H1 (cell line): ENCODE measurements around the gene ZNF462. TPM values are rescaled to one million over a fixed set of nuclear protein-coding genes. Genes with fewer than 3 reads are reported as not detected.

Experiments used
- CTCF ChIA-PET: fragments of 300-600 bp; sonication (Branson Sonifier 250); formaldehyde crosslinking; loops from one replicate; lab custom pipeline; 2021; ENCODE audit not compliant: partially characterized antibody; lab: Charles Lee
- POLR2A ChIA-PET: fragments of 300-600 bp; sonication (Branson Sonifier 250); formaldehyde crosslinking; loops from one replicate; lab custom pipeline; 2021; ENCODE audit warnings: inconsistent platforms; ENCODE audit not compliant: partially characterized antibody; lab: Charles Lee
- DNase-seq, 2 experiments: peaks; one replicate each; pipeline versions ENCODE4 v3.0.0 to v3.0.0-alpha.2; 2010 to 2022; ENCODE audit warnings: low spot score in 2 of 2, low read depth in 1 of 2, mixed read lengths in 1 of 2
- FAIRE-seq: peaks from 2 replicates; lab custom pipeline; 2011; peaks lifted over from hg19 to GRCh38; lab: Jason Lieb, UNC
- H2AFZ ChIP-seq: 2 replicates; pipeline ENCODE4 v1.8.1; 2012; ENCODE audit warnings: low read length, inconsistent platforms
- H2AK5ac ChIP-seq: 2 replicates; pipeline ENCODE4 v1.6.1; 2013; ENCODE audit warnings: low read depth, low read length
- H2BK120ac ChIP-seq: replicated peaks from 2 replicates; pipeline ENCODE3; 2013; ENCODE audit warnings: low read depth, low read length, inconsistent platforms
- H2BK12ac ChIP-seq: 2 replicates; pipeline ENCODE4 v1.6.1; 2013; ENCODE audit warnings: low read depth, low read length
- H2BK15ac ChIP-seq: 2 replicates; pipeline ENCODE4 v1.6.1; 2013; ENCODE audit warnings: low read length
- H2BK20ac ChIP-seq: 2 replicates; pipeline ENCODE4 v1.6.1; 2013; ENCODE audit warnings: low read length
- H2BK5ac ChIP-seq: 2 replicates; pipeline ENCODE4 v1.6.1; 2013; ENCODE audit warnings: low read depth, low read length
- H3K14ac ChIP-seq: 2 replicates; pipeline ENCODE4 v1.6.1; 2013; ENCODE audit warnings: inconsistent platforms; ENCODE audit not compliant: insufficient read length
- H3K18ac ChIP-seq: 2 replicates; pipeline ENCODE4 v1.6.1; 2013; ENCODE audit warnings: low read length; ENCODE audit errors: extremely low read depth
- H3K23ac ChIP-seq: 2 replicates; pipeline ENCODE4 v1.6.1; 2013; ENCODE audit warnings: inconsistent platforms; ENCODE audit not compliant: insufficient read length
- H3K23me2 ChIP-seq: 2 replicates; pipeline ENCODE4 v1.6.1; 2013; ENCODE audit warnings: low read depth, low read length
- H3K27ac ChIP-seq: 2 replicates; pipeline ENCODE4 v1.6.1; 2011; ENCODE audit warnings: low read depth, low read length, inconsistent platforms
- H3K27me3 ChIP-seq, 4 experiments: replicated peaks in 1 of 4; 1 replicate in 1 of 4; 2 replicates in 3 of 4; pipeline versions ENCODE4 v1.6.1 to v1.8.1; 2011 to 2013; ENCODE audit warnings: low read length in 3 of 4, mild to moderate bottlenecking in 3 of 4, inconsistent platforms in 2 of 4, mixed read lengths in 2 of 4, moderate library complexity in 1 of 4; ENCODE audit not compliant: control insufficient read depth in 3 of 4, insufficient read depth in 3 of 4; ENCODE audit errors: extremely low read depth in 1 of 4
- H3K36me3 ChIP-seq, 4 experiments: 2 replicates each; pipeline versions ENCODE4 v1.6.1 to v1.8.1; 2011 to 2013; ENCODE audit warnings: mild to moderate bottlenecking in 4 of 4, low read length in 3 of 4, moderate library complexity in 2 of 4, control low read depth in 1 of 4, inconsistent platforms in 1 of 4; ENCODE audit not compliant: insufficient read depth in 4 of 4, control insufficient read depth in 2 of 4
- H3K4ac ChIP-seq: replicated peaks from 2 replicates; pipeline ENCODE3; 2013; ENCODE audit warnings: low read length, low read depth, mixed read lengths, inconsistent platforms; ENCODE audit not compliant: insufficient read length
- H3K4me1 ChIP-seq, 4 experiments: replicated peaks in 1 of 4; 1 replicate in 1 of 4; 2 replicates in 3 of 4; pipeline versions ENCODE4 v1.6.1 to v1.8.1; 2011 to 2013; ENCODE audit warnings: low read length in 3 of 4, inconsistent platforms in 2 of 4, mixed read lengths in 1 of 4; ENCODE audit not compliant: insufficient read depth in 4 of 4, control insufficient read depth in 3 of 4
- H3K4me2 ChIP-seq, 2 experiments: 2 replicates each; pipeline versions ENCODE4 v1.6.1 to v1.8.1; 2011 to 2013; ENCODE audit warnings: low read depth in 2 of 2, low read length in 2 of 2, control low read depth in 1 of 2, inconsistent platforms in 1 of 2, mild to moderate bottlenecking in 1 of 2; ENCODE audit not compliant: insufficient read depth in 1 of 2
- H3K4me3 ChIP-seq, 4 experiments: fragments of 200-600, 300-600 bp in 1 of 4; sonication (generic), shearing (Covaris generic), sonication (Bioruptor Twin) in 1 of 4; 2 replicates each; pipeline versions ENCODE4 v1.5.1 to v1.8.1; 2011 to 2016; ENCODE audit warnings: low read length in 4 of 4, low read depth in 3 of 4, control low read depth in 2 of 4, inconsistent platforms in 2 of 4, mild to moderate bottlenecking in 2 of 4, mixed read lengths in 1 of 4, moderate library complexity in 1 of 4; ENCODE audit not compliant: insufficient read depth in 2 of 4; ENCODE audit errors: extremely low read depth in 1 of 4
- H3K56ac ChIP-seq: replicated peaks from 2 replicates; pipeline ENCODE3; 2013; ENCODE audit warnings: low read depth, mild to moderate bottlenecking, mixed read lengths, low read length, inconsistent platforms; ENCODE audit not compliant: insufficient read length
- H3K79me1 ChIP-seq: 2 replicates; pipeline ENCODE4 v1.6.1; 2013; ENCODE audit warnings: low read depth, low read length, control low read depth
- H3K79me2 ChIP-seq, 2 experiments: 2 replicates each; pipeline versions ENCODE4 v1.6.1 to v1.8.1; 2012 to 2013; ENCODE audit warnings: low read length in 2 of 2, mild to moderate bottlenecking in 2 of 2, inconsistent platforms in 1 of 2; ENCODE audit not compliant: insufficient read depth in 2 of 2, control insufficient read depth in 1 of 2
- H3K9ac ChIP-seq, 4 experiments: replicated peaks in 1 of 4; 1 replicate in 1 of 4; 2 replicates in 3 of 4; pipeline versions ENCODE4 v1.6.1 to v1.8.1; 2011 to 2013; ENCODE audit warnings: low read depth in 3 of 4, low read length in 3 of 4, control low read depth in 2 of 4, mild to moderate bottlenecking in 2 of 4, moderate library complexity in 2 of 4, inconsistent platforms in 1 of 4; ENCODE audit errors: extremely low read depth in 1 of 4
- H3K9me3 ChIP-seq, 2 experiments: 2 replicates each; pipeline versions ENCODE4 v1.6.1 to v1.8.1; 2012 to 2013; ENCODE audit warnings: mild to moderate bottlenecking in 2 of 2, moderate library complexity in 2 of 2, control low read depth in 1 of 2, inconsistent platforms in 1 of 2, low read depth in 1 of 2, low read length in 1 of 2, mixed read lengths in 1 of 2; ENCODE audit not compliant: insufficient read depth in 2 of 2
- H4K20me1 ChIP-seq, 2 experiments: replicated peaks in 1 of 2; 2 replicates each; pipeline versions ENCODE3 to v1.8.1; 2011 to 2013; ENCODE audit warnings: inconsistent platforms in 2 of 2, low read length in 2 of 2, mild to moderate bottlenecking in 1 of 2; ENCODE audit not compliant: insufficient read depth in 2 of 2, control insufficient read depth in 1 of 2
- H4K5ac ChIP-seq: 2 replicates; pipeline ENCODE4 v1.6.1; 2013; ENCODE audit warnings: low read length, low read depth, mixed read lengths, inconsistent platforms; ENCODE audit not compliant: insufficient read length
- H4K8ac ChIP-seq: 2 replicates; pipeline ENCODE4 v1.8.0; 2013; ENCODE audit warnings: mild to moderate bottlenecking, moderate library complexity, low read length, inconsistent platforms; ENCODE audit not compliant: insufficient read depth; ENCODE audit errors: extremely low read depth
- H4K91ac ChIP-seq: replicated peaks from 2 replicates; pipeline ENCODE3; 2013; ENCODE audit warnings: low read length, mixed read lengths, inconsistent platforms; ENCODE audit not compliant: insufficient read length
- CEBPB ChIP-seq: IDR thresholded peaks from 2 replicates; pipeline ENCODE4 v1.6.1; 2012; ENCODE audit warnings: low read depth, low read length
- CTBP2 ChIP-seq: IDR thresholded peaks from 2 replicates; pipeline ENCODE4 v1.7.0; 2011; ENCODE audit warnings: borderline replicate concordance, mild to moderate bottlenecking, moderate library complexity, mixed read lengths, low read length; ENCODE audit not compliant: insufficient read depth, insufficient read length
- POLR2A ChIP-seq, 2 experiments: IDR thresholded peaks; 1 replicate in 1 of 2; 2 replicates in 1 of 2; pipeline ENCODE4 v1.6.1; 2011; ENCODE audit warnings: low read depth in 2 of 2, low read length in 2 of 2, mild to moderate bottlenecking in 2 of 2; ENCODE audit errors: control extremely low read depth in 1 of 2
- POLR2AphosphoS5 ChIP-seq: IDR thresholded peaks from 2 replicates; pipeline ENCODE4 v1.6.1; 2011; ENCODE audit warnings: low read depth, low read length
- WGBS, 2 experiments: shearing (Covaris generic) in 1 of 2; methylation state at CpG; one replicate each; pipeline versions ENCODE4 v1.1.6 to v1.1.7; 2013 to 2015; ENCODE audit warnings: low lambda C conversion rate in 2 of 2, mixed read lengths in 2 of 2, inconsistent platforms in 1 of 2, low coverage in 1 of 2, missing lambda C conversion rate in 1 of 2; ENCODE audit not compliant: insufficient replicate concordance in 2 of 2, insufficient coverage in 1 of 2, insufficient read length in 1 of 2; ENCODE audit errors: extremely low coverage in 1 of 2, missing lambda C conversion rate in 1 of 2; 5-methylcytosine and 5-hydroxymethylcytosine counted together
- polyA plus RNA-seq, 7 experiments: library from polyadenylated mRNA; depleted of rRNA in 3 of 7; stranded (reverse) in 5 of 7; unstranded in 2 of 7; fragments of >200 nt in 5 of 7; fragments of 200-250 nt in 2 of 7; gene quantifications; 1 replicate in 5 of 7; 2 replicates in 1 of 7; 4 replicates in 1 of 7; pipeline versions ENCODE4 v1.2.1 to v1.2.3, GENCODE V29; 2011 to 2013; ENCODE audit warnings: missing spikeins in 2 of 7, mixed read lengths in 2 of 7
- total RNA-seq: library from RNA; stranded (reverse); fragmentation: NEBNext Ultra II Directional; extraction: Animal tissue kit (Norgen Biotek cat#: 25700); gene quantifications from 2 replicates; pipeline ENCODE4 v1.2.1, GENCODE V29; 2021

The ZNF462 gene
- total and polyA plus RNA-seq, 2 of the 8 experiments (the other 6 are each of a cell fraction or from before 2014, with no cell fraction given) = 30.0 to 163 TPM

DNA sequence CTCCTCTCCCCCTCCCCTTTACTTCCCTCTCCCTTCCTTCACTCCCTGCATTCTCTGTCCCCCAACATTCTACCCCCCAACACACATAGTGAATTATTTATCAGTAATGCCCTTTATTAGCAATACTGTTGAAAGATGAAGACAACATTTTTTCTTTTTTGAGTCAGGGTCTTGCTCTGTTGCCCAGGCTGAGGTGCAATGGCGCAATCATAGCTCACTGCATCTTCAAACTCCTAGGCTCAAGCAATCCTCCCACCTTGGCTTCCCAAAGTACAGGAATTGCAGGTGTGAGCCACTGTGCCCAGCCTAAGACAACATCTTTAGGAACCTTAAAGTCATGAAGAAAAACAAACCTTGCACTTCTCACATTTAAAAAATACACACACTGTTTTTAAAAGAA, 130.6 kb downstream of the ZNF462 start:
- H3K4ac ChIP-seq = no peak overlapping the region
- no peak overlapping the region for H4K8ac ChIP-seq
- no peak overlapping the region for H2BK5ac ChIP-seq
- no peaks in the 10 kb centered on the region for H3K23me2 ChIP-seq
- no peak overlapping the region for H3K23ac ChIP-seq
- no peak overlapping the region for H4K91ac ChIP-seq
- H3K4me2 ChIP-seq = no peak overlapping the region
- H3K18ac ChIP-seq = no peak overlapping the region
- H2AFZ ChIP-seq = no peak overlapping the region
- POLR2A ChIA-PET = no interaction called here
- H2BK15ac ChIP-seq = no peak overlapping the region
- no peak overlapping the region for H3K9ac ChIP-seq
- H2AK5ac ChIP-seq = no peak overlapping the region
- peaks cover 2 to 61% (median 28%) of the 10 kb centered on the region in 4 experiments for H3K36me3 ChIP-seq
- H2BK12ac ChIP-seq = no peak overlapping the region
- H3K27me3 ChIP-seq = no peaks in the 10 kb centered on the region
- no peak overlapping the region for H3K56ac ChIP-seq
- no peaks in the 10 kb centered on the region for H3K4me1 ChIP-seq
- H2BK20ac ChIP-seq = no peak overlapping the region
- TF ChIP-seq CTBP2 (no peak), CEBPB (peak; percentile 38; the same call in 1 of the 2 replicates), POLR2A (IDR thresholded peaks at IDR 0.05; ENCODE audit: control extremely low read depth in 1 of 2, low read depth in 2 of 2, low read length in 2 of 2) (no peak), POLR2AphosphoS5 (no peak)
- TF ChIP-seq, all 59 proteins: peak for 1
- Histone ChIP-seq H3K79me1 (no peaks in the 10 kb centered on the region), H3K14ac (no peak overlapping the region), H3K79me2 (peaks cover 0 to 3% of the 10 kb centered on the region in 2 experiments; a peak in 2 of 4 replicates), H3K4me3 (no peak overlapping the region), H4K5ac (no peak overlapping the region), H2BK120ac (no peak overlapping the region), H4K20me1 (peaks cover 0 to 2% of the 10 kb centered on the region in 2 experiments), H3K9me3 (no peaks in the 10 kb centered on the region), H3K27ac (no peak overlapping the region)
- no peak for DNase-seq
- 95% methylated on average over 1 of the region's 1 CpG; no CpG with 5 or more reads in 1 of the 2 experiments for WGBS, 2 experiments
- CTCF ChIA-PET = no interaction called here
- FAIRE-seq = no peak
